CD4-positive, alpha-beta T cell treated with Interleukin-4 for 4 hours (primary cell): ENCODE data around the gene STOML3.
"Not testable (repeated sequence)": the region's sequence is repeated elsewhere in the genome, so short reads cannot be mapped to it uniquely, and the experiment has no call there.

Source experiments
- DNase-seq: peaks from one replicate; pipeline ENCODE4 v3.0.0-alpha.2; 2020

STOML3 gene

GRCh38 chr13:38990693-38991092, at the start of gene STOML3:
Gene STOML3, minus strand, starts transcription at chr13:38990831. Its CDS starts 110 bp downstream, at chr13:38990721.
- no peak for DNase-seq

- DNase-seq, result no peak
Measured at GRCh38 chr13:39040206-39040605, 49.6 kb upstream of the STOML3 start.

GRCh38 chr13:39039041-39039440, 48.4 kb upstream of the STOML3 start:
- DNase-seq, result no peak

DNA sequence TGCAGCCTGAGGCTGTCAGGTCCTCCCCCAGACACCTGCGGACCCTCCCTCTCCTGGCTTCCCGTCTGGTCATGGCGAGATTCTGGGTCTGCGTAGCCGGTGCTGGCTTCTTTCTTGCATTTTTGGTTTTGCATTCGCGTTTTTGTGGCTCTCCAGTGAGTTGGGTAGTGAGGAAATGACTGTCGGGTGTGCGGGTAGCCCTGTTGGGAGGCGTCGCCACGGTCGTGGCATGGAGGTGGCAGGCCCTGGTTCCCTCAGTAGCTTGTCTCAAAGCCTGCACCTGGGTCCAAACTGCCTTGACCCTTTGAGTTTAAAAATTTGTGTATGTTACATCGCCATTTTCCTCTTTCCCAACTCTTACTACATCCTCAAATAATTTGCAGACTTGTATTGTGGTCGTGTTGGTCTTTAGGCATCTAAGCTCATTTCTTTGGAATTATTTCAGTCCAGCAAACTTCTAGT, 48.0 kb upstream of the STOML3 start:
- DNase-seq, result peak; percentile 50

DNA sequence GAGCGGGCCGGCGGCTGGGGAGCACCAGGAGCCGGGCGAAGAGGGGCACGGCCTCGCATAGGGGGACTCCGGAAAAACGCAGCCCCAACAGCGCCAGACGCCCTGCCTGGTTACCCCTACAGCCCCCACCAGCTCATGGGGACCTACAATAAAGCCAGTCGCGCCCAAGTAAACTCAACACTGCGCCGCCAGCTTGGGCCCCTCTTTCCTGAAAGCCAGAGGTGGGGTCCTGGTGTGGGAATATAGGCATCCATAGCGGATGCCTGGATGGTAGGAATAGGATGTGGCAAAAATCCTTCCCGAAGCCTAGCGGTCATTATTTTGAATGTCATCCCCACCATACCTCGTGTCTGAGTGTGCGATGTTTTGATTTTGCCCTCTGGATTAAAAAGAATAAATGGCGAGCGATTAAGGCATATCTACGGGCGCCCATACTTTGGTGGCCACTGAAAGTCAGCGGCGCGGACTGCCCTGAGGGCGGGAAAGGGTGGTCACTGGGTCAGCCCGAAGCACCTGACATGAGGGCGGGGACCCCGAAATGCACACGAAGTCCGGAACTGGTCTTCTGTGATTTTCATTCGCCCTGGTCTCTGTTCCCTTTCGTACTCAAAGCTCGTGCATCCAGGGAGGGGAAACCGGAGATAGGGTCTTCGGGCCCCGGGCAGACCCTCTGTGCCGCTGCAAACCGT, 47.4 kb upstream of the STOML3 start, which contains the start of the genes NHLRC3 and PROSER1:
Gene NHLRC3, plus strand, starts transcription at position 577 of the 689 bp plus-strand sequence. CDS start 184 bp downstream, outside the sequence.
Gene PROSER1, minus strand, starts transcription at position 210 of the 689 bp plus-strand sequence. CDS start 847 bp downstream, outside the sequence.
- peak; percentile 90 for DNase-seq

DNA sequence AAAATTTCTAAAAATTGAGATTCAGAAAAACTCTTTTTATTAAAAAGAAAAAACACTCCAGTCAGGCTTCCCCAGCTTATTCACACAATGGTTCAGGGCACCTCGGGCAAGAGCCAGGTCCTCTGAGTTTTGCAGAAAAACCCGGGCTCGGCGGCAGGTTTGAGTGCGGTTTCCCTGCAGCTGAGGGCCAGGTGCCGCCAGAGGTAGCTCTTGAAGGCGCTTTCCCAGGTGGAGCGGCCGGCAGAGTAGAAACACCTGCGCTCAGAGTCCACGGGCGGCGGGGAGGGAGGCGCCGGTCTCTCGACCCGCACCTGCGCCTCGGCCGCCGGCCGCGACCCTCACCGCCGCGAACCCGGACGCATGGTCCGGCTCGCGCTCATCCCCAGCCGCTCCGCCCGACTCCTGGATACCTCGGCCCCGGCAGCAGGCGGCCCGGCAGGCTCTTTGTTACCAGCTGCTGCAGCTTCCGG, 46.8 kb upstream of the STOML3 start:
- DNase-seq, result no peak

DNA sequence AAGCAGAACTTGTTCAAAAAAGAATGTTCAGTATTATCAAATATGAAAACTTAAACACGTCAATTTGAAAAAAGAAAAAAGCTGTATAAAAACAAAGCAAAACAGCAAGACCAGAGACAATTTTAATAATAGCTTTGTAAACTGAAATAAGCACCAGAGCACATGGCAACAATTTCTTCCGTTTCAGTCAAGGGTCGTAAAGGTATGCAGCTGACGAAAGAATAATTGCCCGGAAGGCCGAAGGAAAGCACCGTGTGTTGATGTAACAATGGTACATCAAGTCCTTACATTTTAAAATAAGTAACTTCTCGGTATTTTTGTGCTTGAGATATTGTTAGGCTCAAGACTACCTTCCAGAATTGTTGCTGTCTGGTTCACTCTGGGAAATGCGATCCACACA, 45.6 kb upstream of the STOML3 start:
- peak; percentile 15 for DNase-seq

- DNase-seq, result no peak
Measured at GRCh38 chr13:39035799-39036198, 45.2 kb upstream of the STOML3 start.

GRCh38 chr13:39035204-39035603, 44.6 kb upstream of the STOML3 start:
- no peak for DNase-seq

DNA sequence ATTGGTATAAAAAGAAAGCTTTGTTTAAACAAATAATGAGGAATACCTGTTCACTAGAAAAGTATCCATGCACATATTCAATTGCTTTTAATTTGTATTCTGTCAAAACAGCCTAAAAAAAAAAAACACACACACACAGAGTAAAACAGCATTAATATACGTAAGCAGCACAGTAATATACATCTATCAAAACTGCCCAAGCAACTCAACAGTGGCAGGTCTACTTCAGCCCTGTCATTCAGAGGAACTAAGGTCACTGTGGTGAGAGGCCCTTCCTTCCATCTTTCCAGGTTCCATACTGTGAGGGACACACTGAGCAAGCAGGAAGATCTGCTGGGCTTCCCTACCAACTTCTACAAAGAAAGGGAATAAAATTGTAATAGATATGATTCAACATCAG, 43.5 kb upstream of the STOML3 start:
- no peak for DNase-seq

DNA sequence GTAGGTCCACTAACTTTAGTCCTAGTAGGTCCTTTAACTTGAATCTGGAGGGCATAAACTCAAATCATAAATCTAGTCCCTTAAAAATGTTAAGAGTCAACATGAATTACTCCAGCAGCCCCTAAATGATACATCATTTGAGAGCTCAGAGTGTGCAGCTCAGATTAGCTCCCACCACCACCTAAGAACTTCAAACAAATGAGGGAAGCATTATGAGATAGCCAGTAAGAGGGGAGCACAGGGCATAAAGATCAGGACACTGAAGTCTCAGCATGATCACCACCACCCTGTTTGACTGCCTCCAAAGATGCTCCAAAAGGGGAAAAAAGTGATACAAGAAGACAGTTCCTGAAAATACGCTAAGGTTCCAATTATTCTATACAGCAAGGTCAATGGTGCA, 41.5 kb upstream of the STOML3 start:
- DNase-seq, result no peak

DNA sequence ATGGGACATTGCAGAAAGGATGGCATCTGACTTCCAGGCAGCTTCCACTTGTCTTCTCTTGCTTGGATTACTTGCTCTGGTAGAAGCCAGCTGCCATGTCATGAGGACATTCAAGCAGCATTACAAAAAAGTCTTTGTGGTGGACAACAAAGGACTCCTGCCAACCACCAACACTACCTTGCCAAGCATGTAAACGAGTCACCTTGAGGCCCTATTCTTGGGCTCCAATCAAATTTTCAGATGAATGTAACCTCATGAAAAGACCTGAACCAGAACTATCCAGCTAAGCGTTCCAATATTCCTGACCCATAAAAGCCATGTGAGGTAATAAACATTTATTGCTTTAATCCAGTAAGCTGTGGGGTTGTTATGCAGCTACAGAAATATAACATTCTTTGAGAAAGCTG, 34.8 kb upstream of the STOML3 start:
- DNase-seq, result no peak

- no peak for DNase-seq
Measured at GRCh38 chr13:39023761-39024160, 33.1 kb upstream of the STOML3 start.

DNA sequence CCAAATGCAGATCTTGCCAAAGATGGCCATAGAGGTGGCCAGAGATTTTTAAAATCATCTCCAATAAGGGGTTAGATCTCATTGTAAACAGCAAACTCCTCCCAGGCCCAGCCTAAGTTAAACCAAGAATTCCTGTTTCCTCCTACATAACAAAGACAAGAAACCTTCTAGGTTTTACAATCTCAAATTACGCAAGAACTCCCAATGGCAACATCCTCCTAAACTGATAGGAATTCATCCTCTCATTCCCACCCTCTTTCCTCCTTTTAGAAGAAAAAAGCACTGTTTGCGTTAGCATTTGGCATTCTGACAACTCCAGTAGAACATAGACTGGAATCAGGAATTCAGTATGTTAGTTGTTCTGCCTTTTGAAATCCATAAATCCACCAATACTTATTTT, 32.7 kb upstream of the STOML3 start:
- no peak for DNase-seq

DNA sequence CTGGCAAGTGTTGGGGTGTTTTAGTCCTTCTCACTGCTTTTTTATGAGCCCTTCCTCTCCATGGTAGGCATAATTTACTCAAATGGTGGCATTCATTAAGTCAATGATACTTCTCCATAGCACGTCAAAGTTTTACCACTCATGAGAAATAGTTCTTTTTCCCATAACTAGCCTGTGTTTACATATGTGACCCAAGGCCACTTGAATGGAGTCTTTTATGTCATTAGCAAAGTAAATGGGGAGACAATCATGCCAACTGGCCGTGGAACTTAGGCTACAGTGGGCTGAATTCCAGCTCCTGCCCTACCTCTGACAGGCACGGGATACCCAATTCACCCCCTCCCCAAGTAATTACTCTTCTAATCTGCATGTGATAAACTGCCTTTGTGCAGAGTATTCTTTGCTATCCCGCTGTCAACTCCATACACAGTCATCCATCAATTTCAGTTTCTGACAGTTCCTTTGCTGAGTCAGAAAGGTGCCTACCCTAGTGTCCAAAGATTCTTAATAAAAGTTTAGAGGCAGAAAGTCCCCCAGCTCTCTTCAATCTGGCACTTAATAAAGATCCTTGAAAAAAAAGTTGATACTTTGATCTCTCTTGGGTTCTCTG, 30.3 kb upstream of the STOML3 start:
- DNase-seq, result no peak

DNA sequence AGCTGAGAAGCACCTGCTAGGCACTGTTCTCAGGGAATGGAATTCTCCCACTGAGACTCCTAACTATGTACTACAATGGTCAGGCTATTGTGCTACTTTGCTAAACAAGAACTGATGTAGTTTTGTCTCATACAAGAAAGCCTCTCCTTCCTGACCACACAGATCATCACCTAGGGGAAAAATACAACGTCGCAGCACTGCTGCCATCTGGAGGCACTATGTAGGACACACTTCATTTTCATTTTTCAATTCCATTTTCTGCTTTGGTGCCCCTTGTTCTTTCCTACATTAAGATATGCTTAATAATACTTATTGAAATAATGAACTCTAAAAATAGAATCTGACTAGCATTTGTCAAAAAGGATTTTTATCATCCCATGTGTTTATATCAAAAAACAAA, 26.2 kb upstream of the STOML3 start:
- DNase-seq, result peak; percentile 29

- no peak for DNase-seq
Measured at GRCh38 chr13:39016087-39016486, 25.5 kb upstream of the STOML3 start.

- no peak for DNase-seq
Measured at GRCh38 chr13:39013462-39013861, 22.8 kb upstream of the STOML3 start.

DNA sequence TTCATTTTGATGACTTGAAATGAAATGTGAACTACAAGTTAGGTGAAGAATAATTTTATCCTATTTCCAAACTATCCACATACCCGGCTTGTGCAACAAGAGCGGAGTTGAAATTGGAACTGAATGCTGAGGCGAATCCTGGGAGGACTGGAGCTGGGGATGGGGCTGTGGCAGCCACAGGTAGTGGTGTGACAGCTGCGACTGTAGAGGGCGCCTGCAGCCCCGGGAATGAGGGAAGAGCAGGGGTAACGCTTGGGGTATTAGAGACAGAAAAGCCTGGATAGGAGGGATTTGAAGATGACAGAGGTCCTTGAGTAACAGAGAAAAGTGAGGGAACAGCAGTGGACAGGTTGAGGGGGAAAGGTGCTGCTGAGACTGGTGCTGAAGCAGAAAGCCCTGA, 22.0 kb upstream of the STOML3 start:
- DNase-seq, result no peak

- DNase-seq, result not testable (repeated sequence)
Measured at GRCh38 chr13:39006371-39007111, 15.9 kb upstream of the STOML3 start.

DNA sequence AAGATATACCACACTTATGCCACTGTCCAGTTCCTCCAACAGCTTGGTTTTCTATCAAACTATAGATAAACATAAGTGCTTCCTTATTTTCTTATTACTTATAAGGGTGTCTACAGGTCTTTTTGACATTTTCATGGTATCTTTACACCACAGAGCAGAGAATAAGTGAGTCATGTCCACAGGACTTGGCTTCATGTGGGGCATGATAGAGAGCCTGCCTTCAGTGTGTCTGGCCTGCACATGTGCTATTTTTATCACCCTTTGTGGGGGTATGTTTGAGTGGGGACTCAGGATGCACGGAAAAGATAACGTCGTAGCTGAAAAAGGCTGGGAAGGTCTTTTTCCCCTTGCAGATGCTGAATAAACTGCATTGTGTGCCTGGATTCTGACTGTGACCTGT, 8.1 kb upstream of the STOML3 start:
- DNase-seq, result no peak

DNA sequence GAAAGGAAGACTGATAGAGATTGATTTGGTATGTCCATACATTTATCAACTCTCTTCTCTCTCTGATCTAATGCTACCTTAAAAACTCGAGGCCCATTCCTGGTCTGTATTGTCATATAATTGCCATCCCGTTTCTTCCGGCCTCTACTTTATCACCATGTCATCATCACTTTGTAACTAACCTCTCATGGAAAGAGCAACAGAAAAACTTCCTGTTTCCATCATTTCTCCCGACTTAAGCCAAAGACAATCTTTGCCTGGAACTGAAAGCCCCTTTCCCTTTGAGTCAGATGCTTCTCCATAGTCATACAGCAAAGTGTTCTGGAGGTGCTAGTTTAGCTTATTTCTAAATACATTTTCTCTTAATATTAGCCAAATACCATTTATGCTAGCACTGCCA, 2.8 kb upstream of the STOML3 start:
- DNase-seq, result no peak

GRCh38 chr13:38981096-38981495, 9.5 kb downstream of the STOML3 start:
- DNase-seq, result no peak

DNA sequence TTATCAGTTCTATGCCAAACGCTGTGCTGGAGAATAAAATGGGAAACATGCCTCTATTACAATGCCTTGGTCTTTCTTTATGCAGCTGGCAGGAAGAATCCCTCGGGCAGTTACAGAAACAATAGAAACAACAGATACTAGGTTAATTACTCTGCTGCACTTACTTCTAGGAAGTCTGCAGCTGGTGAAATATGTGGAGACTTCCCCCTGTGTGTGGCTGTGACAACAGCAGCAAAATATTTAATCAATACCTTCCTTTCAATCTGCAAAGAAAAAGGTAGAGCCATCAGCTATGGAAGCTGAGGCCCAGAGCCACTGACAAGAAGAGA, 9.9 kb downstream of the STOML3 start:
- DNase-seq, result no peak
